ENCODE data around the gene ARHGAP24. TPM values are rescaled to one million over a fixed set of nuclear protein-coding genes. Genes with fewer than 3 reads are reported as not detected.

The ARHGAP24 gene
- total and polyA plus RNA-seq, 2 donors (not counting 1 experiment from before 2014, with no cell fraction given), result 15.9 to 40.5 TPM

DNA sequence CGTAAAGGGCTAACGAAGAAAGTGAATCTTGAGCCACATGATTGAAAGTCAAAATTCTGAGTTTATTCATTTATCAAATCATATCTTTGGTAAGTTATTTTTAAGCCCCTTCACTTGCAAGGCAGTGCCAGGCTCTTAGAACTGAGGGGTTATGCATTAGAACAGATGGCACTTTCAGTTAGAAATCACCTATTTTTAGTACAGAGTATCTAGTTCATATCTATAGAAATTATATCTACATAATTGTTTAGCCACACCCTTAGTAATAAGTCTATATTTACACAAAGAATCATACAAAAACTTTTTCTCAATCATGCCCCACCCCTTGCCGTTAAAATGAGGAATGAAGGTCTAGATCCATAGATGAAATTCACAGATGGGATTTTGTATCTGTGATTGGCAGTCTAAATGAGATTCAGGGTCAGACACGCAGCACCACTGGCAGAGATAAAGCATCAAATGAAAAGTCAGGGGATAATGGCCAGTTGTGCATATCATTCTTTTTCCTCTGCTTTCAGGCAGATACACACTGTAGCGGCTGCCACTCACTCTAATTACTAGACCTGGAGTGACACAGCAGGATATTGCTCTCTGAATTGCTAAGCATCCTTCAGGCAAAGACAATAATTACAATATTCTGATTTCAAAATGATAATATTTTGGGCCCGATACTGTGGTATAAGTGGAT is 444.4 kb downstream of the ARHGAP24 start:
- no peak overlapping the region for H3K4me2 ChIP-seq (ENCODE audit: extremely low read depth, insufficient read depth, low read length)
- H3K9me3 ChIP-seq (ENCODE audit: control insufficient read depth, insufficient read depth, low read depth, low read length), result no peaks in the 10 kb centered on the region
- H2AFZ ChIP-seq (ENCODE audit: low read length), result no peak overlapping the region
- H3K4me3 ChIP-seq (replicated peaks in 1 of 4; ENCODE audit: control extremely low read depth in 1 of 4, insufficient read depth in 1 of 4, low read depth in 3 of 4, low read length in 4 of 4), result no peak overlapping the region
- no peak overlapping the region for H3K9ac ChIP-seq (ENCODE audit: insufficient read depth, low read length)
- H3K4me1 ChIP-seq (ENCODE audit: control insufficient read depth, extremely low read depth, insufficient read depth, low read length), result no peaks in the 10 kb centered on the region
- H3K27ac ChIP-seq (ENCODE audit: insufficient read depth, low read length), result no peak overlapping the region
- DNase-seq (ENCODE audit: low read depth in 2 of 2), result no peak
- H3K36me3 ChIP-seq (ENCODE audit: control insufficient read depth, insufficient read depth, low read length), result no peaks in the 10 kb centered on the region
- no peaks in the 10 kb centered on the region for H3K27me3 ChIP-seq (ENCODE audit: control insufficient read depth, insufficient read depth, low read length)
- H4K20me1 ChIP-seq (ENCODE audit: control insufficient read depth, extremely low read depth, insufficient read depth, low read length), result no peaks in the 10 kb centered on the region
- H3K79me2 ChIP-seq (ENCODE audit: control insufficient read depth, insufficient read depth, low read length), result no peaks in the 10 kb centered on the region
- TF ChIP-seq, protein P1, sequence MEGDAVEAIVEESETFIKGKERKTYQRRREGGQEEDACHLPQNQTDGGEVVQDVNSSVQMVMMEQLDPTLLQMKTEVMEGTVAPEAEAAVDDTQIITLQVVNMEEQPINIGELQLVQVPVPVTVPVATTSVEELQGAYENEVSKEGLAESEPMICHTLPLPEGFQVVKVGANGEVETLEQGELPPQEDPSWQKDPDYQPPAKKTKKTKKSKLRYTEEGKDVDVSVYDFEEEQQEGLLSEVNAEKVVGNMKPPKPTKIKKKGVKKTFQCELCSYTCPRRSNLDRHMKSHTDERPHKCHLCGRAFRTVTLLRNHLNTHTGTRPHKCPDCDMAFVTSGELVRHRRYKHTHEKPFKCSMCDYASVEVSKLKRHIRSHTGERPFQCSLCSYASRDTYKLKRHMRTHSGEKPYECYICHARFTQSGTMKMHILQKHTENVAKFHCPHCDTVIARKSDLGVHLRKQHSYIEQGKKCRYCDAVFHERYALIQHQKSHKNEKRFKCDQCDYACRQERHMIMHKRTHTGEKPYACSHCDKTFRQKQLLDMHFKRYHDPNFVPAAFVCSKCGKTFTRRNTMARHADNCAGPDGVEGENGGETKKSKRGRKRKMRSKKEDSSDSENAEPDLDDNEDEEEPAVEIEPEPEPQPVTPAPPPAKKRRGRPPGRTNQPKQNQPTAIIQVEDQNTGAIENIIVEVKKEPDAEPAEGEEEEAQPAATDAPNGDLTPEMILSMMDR (conservative IDR thresholded peaks at IDR 0.05 in 1 of 2, IDR thresholded peaks at IDR 0.05 in 1 of 2; ENCODE audit: low read depth in 1 of 2, low read length in 2 of 2), result no peak
- TF ChIP-seq EZH2 (IDR thresholded peaks at IDR 0.05; ENCODE audit: low read length, missing control alignments), result no peak

DNA sequence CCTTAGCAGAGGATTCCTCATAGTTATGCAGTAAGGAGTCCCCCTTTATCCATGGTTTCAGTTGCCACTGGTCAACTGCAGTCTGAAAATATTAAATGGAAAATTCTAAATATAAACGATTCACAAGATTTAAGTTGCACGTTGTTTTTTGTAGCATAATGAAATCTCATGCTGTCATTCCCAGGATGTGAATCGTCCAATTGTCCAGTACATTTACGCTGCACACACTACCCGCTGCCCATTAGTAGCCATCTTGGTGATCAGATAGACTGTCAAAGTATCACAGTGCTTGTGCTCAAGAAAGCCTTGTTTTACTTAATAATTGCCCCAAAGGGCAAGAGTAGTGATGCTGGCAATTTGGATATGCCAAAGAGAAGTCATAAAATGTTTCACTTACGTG is 450.1 kb downstream of the ARHGAP24 start:
- Histone ChIP-seq H3K4me3 (replicated peaks in 1 of 4; ENCODE audit: control extremely low read depth in 1 of 4, insufficient read depth in 1 of 4, low read depth in 3 of 4, low read length in 4 of 4) (no peak overlapping the region), H3K9me3 (ENCODE audit: control insufficient read depth, insufficient read depth, low read depth, low read length) (no peaks in the 10 kb centered on the region), H3K9ac (ENCODE audit: insufficient read depth, low read length) (no peak overlapping the region), H3K36me3 (ENCODE audit: control insufficient read depth, insufficient read depth, low read length) (no peaks in the 10 kb centered on the region), H3K27ac (ENCODE audit: insufficient read depth, low read length) (no peak overlapping the region), H3K4me2 (ENCODE audit: extremely low read depth, insufficient read depth, low read length) (no peak overlapping the region), H4K20me1 (ENCODE audit: control insufficient read depth, extremely low read depth, insufficient read depth, low read length) (no peaks in the 10 kb centered on the region), H3K79me2 (ENCODE audit: control insufficient read depth, insufficient read depth, low read length) (no peaks in the 10 kb centered on the region), H2AFZ (ENCODE audit: low read length) (no peak overlapping the region), H3K27me3 (ENCODE audit: control insufficient read depth, insufficient read depth, low read length) (no peaks in the 10 kb centered on the region), H3K4me1 (ENCODE audit: control insufficient read depth, extremely low read depth, insufficient read depth, low read length) (no peaks in the 10 kb centered on the region)
- no peak for DNase-seq (ENCODE audit: low read depth in 2 of 2)
- no peak for TF ChIP-seq EZH2 (IDR thresholded peaks at IDR 0.05; ENCODE audit: low read length, missing control alignments)
- TF ChIP-seq, protein P1 (conservative IDR thresholded peaks at IDR 0.05 in 1 of 2, IDR thresholded peaks at IDR 0.05 in 1 of 2; ENCODE audit: low read depth in 1 of 2, low read length in 2 of 2), result no peak

DNA sequence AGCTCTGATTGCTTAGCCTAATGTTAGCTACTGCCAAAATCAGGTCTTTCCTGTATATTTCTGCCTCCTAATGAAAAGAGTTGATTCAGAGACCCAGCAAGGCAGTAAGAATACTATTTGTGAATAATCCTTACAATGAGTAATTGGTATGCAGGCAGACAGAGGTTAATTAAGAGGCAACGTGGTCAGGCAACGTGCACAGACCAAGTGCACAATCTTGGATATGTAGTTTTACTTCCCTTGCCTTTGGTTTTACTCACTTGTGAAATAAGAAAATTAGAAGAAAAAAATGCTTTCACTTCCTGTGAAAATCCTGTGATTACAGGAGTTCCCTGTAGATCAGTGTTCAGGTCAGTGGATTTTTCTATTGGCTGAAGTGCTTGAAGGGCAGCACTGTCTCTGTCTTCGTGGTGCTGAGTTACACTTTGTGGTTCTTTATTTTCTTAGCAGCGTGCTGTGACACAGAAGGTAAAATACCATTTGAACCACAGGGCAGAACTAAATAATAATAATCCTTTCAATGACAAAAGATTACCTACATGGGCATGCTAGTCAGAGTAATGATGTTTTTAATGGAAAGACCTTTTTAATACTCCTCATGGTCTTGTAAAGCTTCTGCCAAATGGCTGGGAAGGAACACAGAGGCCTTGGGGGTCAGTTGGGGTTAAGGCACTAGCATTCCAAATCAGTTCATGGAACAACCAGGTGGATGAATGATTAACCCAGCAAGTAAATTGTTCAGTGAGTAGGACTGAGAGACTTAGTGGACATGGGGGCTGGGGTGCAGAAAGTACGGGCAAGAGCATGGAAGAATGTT is 454.0 kb downstream of the ARHGAP24 start:
- no peak for TF ChIP-seq EZH2 (IDR thresholded peaks at IDR 0.05; ENCODE audit: low read length, missing control alignments)
- TF ChIP-seq, protein P1 (conservative IDR thresholded peaks at IDR 0.05 in 1 of 2, IDR thresholded peaks at IDR 0.05 in 1 of 2; ENCODE audit: low read depth in 1 of 2, low read length in 2 of 2), result no peak
- Histone ChIP-seq H3K4me3 (replicated peaks in 1 of 4; ENCODE audit: control extremely low read depth in 1 of 4, insufficient read depth in 1 of 4, low read depth in 3 of 4, low read length in 4 of 4) (no peak overlapping the region), H3K4me2 (ENCODE audit: extremely low read depth, insufficient read depth, low read length) (no peak overlapping the region), H3K9me3 (ENCODE audit: control insufficient read depth, insufficient read depth, low read depth, low read length) (no peaks in the 10 kb centered on the region), H3K27ac (ENCODE audit: insufficient read depth, low read length) (no peak overlapping the region), H3K27me3 (ENCODE audit: control insufficient read depth, insufficient read depth, low read length) (no peaks in the 10 kb centered on the region), H3K9ac (ENCODE audit: insufficient read depth, low read length) (no peak overlapping the region), H3K79me2 (ENCODE audit: control insufficient read depth, insufficient read depth, low read length) (no peaks in the 10 kb centered on the region), H3K4me1 (ENCODE audit: control insufficient read depth, extremely low read depth, insufficient read depth, low read length) (peaks cover 2% of the 10 kb centered on the region), H3K36me3 (ENCODE audit: control insufficient read depth, insufficient read depth, low read length) (no peaks in the 10 kb centered on the region), H4K20me1 (ENCODE audit: control insufficient read depth, extremely low read depth, insufficient read depth, low read length) (no peaks in the 10 kb centered on the region), H2AFZ (ENCODE audit: low read length) (no peak overlapping the region)
- DNase-seq (ENCODE audit: low read depth in 2 of 2), result peak; percentile 14 to 75
